GM12878 (cell line): ENCODE data around the gene LRBA. TPM values are rescaled to one million over a fixed set of nuclear protein-coding genes. Genes with fewer than 3 reads are reported as not detected.

Experiments
- ATAC-seq: fragments of 200-7000 bp; cut with Tn5 transposase; 3 replicates; pipeline ENCODE4 v1.9.1; 2020; ENCODE audit warnings: mild to moderate bottlenecking, moderate library complexity
- BruUV-seq: library from RNA; stranded (reverse); fragments of 400-500 nt; replicated peaks from 2 replicates; lab custom pipeline; 2021; lab: Mats Ljungman, UMichigan
- CTCF ChIA-PET: fragments of 300-600 bp; sonication (Branson Sonifier 250); formaldehyde crosslinking; extraction: SDS; loops from one replicate; lab custom pipeline; 2021; ENCODE audit warnings: inconsistent platforms; lab: Yijun Ruan, JAX
- POLR2A ChIA-PET: fragments of 350-600 bp; formaldehyde crosslinking; extraction: SDS; loops from one replicate; lab custom pipeline; 2021; ENCODE audit warnings: inconsistent platforms; lab: Charles Lee
- RAD21 ChIA-PET: fragments of 300-600 bp; sonication (Branson Sonifier 250); formaldehyde crosslinking; loops from one replicate; lab custom pipeline; 2023; ENCODE audit warnings: antibody characterized with exemption; ENCODE audit not compliant: unreplicated experiment; lab: Charles Lee
- SMC1A ChIA-PET: fragments of 300-600 bp; sonication (Branson Sonifier 250); formaldehyde crosslinking; loops from one replicate; lab custom pipeline; 2023; ENCODE audit not compliant: unreplicated experiment, uncharacterized antibody; lab: Charles Lee
- DNase-seq: peaks from one replicate; pipeline ENCODE4 v3.0.0-alpha.2; 2011; ENCODE audit warnings: low read depth, low spot score
- FAIRE-seq: peaks from 3 replicates; lab custom pipeline; 2011; peaks lifted over from hg19 to GRCh38; lab: Jason Lieb, UNC
- H2AFZ ChIP-seq: 2 replicates; pipeline ENCODE4 v1.6.0; 2011; ENCODE audit warnings: low read depth, low read length, control low read depth; ENCODE audit not compliant: control insufficient read depth
- H3K27ac ChIP-seq: 2 replicates; pipeline ENCODE4 v1.5.1; 2011; ENCODE audit warnings: control low read depth; ENCODE audit not compliant: control insufficient read depth, insufficient read depth
- H3K27me3 ChIP-seq, 2 experiments: replicated peaks in 1 of 2; 2 replicates each; pipeline versions ENCODE4 v1.6.0 to v1.6.1; 2011; ENCODE audit warnings: low read length in 1 of 2; ENCODE audit not compliant: control insufficient read depth in 2 of 2, insufficient read depth in 2 of 2
- H3K36me3 ChIP-seq, 2 experiments: 2 replicates each; pipeline ENCODE4 v1.5.1; 2011; ENCODE audit warnings: low read length in 1 of 2; ENCODE audit not compliant: control insufficient read depth in 2 of 2, insufficient read depth in 2 of 2
- H3K4me1 ChIP-seq: 2 replicates; pipeline ENCODE4 v1.6.1; 2011; ENCODE audit warnings: mild to moderate bottlenecking, low read length, moderate library complexity, mixed read lengths; ENCODE audit not compliant: control insufficient read depth, insufficient read depth
- H3K4me2 ChIP-seq: 2 replicates; pipeline ENCODE4 v1.6.0; 2011; ENCODE audit warnings: control low read depth; ENCODE audit not compliant: control insufficient read depth, insufficient read depth
- H3K4me3 ChIP-seq: fragments of 200-600 bp; sonication (generic); 2 replicates; pipeline ENCODE4 v1.5.1; 2016
- H3K79me2 ChIP-seq: 2 replicates; pipeline ENCODE4 v1.6.0; 2011; ENCODE audit warnings: low read length; ENCODE audit not compliant: control insufficient read depth, insufficient read depth
- H3K9ac ChIP-seq: 2 replicates; pipeline ENCODE4 v1.8.0; 2011; ENCODE audit warnings: low read length, control low read depth, mixed read lengths; ENCODE audit not compliant: control insufficient read depth, insufficient read depth
- H3K9me3 ChIP-seq: replicated peaks from 3 replicates; pipeline ENCODE4 v1.5.1; 2011; ENCODE audit warnings: mild to moderate bottlenecking, low read length; ENCODE audit not compliant: control insufficient read depth, insufficient read depth
- H4K20me1 ChIP-seq: 2 replicates; pipeline ENCODE4 v1.6.0; 2011; ENCODE audit not compliant: control insufficient read depth, insufficient read depth
- BRCA1 ChIP-seq: IDR thresholded peaks from 2 replicates; pipeline ENCODE4 v1.6.1; 2011; ENCODE audit warnings: low read depth, low read length, improper control_type of control experiment
- KDM1A ChIP-seq: fragments of 200-600 bp; sonication (generic); IDR thresholded peaks from 2 replicates; pipeline ENCODE4 v1.6.1; 2016; ENCODE audit warnings: borderline replicate concordance
- POLR2A ChIP-seq: IDR thresholded peaks from 2 replicates; pipeline ENCODE4 v1.6.1; 2011; ENCODE audit warnings: low read depth, mild to moderate bottlenecking, low read length
- RBBP5 ChIP-seq: fragments of 200-600 bp; sonication (generic); conservative IDR thresholded peaks from 2 replicates; pipeline ENCODE4 v1.6.1; 2016
- WGBS: methylation state at CpG from one replicate; pipeline ENCODE4 v1.1.6; 2016; ENCODE audit warnings: low lambda C conversion rate; ENCODE audit not compliant: insufficient replicate concordance, insufficient coverage; ENCODE audit errors: missing lambda C conversion rate; 5-methylcytosine and 5-hydroxymethylcytosine counted together
- in situ Hi-C: fragments of 300-500 bp; cut with MboI; formaldehyde crosslinking; loops from 9 replicates; pipeline ENCODE4 v1.14.3; 2018; ENCODE audit warnings: mixed read lengths
- intact Hi-C: fragments of 100-400 bp; cut with micrococcal nuclease; formaldehyde crosslinking; loops from one replicate; pipeline ENCODE4 v1.14.2; 2022; ENCODE audit not compliant: unreplicated experiment
- polyA plus RNA-seq, 11 experiments: library from polyadenylated mRNA; depleted of rRNA in 4 of 11; unstranded in 6 of 11; stranded (reverse) in 5 of 11; fragments of >200 nt; fragmentation: Nextera tagmentation in 4 of 11; fragmentation: Illumina TruSeq in 1 of 11; extraction: Ambion mirVana in 4 of 11; extraction: Trizol in 1 of 11; gene quantifications; 1 replicate in 1 of 11; 2 replicates in 10 of 11; pipeline versions ENCODE4 v1.2.1 to v1.2.3, GENCODE V29; 2011 to 2016; ENCODE audit warnings: inconsistent platforms in 2 of 11, missing spikeins in 2 of 11, low read depth in 1 of 11
- total RNA-seq, 4 experiments: library from RNA; depleted of rRNA in 3 of 4; stranded (reverse); fragments of >200 nt in 3 of 4; fragmentation: Illumina TruSeq in 1 of 4; extraction: Trizol in 1 of 4; gene quantifications; 2 replicates each; pipeline versions ENCODE4 v1.2.1 to v1.2.3, GENCODE V29; 2013 to 2021
- TF ChIP-seq, protein P1 (sequence below): fragments of 450-650 bp; IDR thresholded peaks from 2 replicates; pipeline ENCODE4 v1.6.1; 2016; ENCODE audit warnings: mild to moderate bottlenecking
- TF ChIP-seq, protein P2 (sequence below): fragments of 450-650 bp; IDR thresholded peaks from 2 replicates; pipeline ENCODE4 v1.6.1; 2016; ENCODE audit warnings: mild to moderate bottlenecking

The LRBA gene
- total and polyA plus RNA-seq, 10 of the 15 experiments (the other 5 are each of a cell fraction or from before 2014, with no cell fraction given): 20.3 to 93.4 (median 55.0) TPM

GRCh38 chr4:151035911-151036310 is 20.8 kb upstream of the LRBA start:
- ATAC-seq (no peak), FAIRE-seq (no peak), DNase-seq (no peak)
- POLR2A ChIA-PET: interaction anchor here (1.6 kb wide), 1 partner anchor 22 kb away, joined by 5 read pairs; no protein-coding TSS in a partner anchor
- H3K4me1 ChIP-seq: peaks cover 12% of the 10 kb centered on the region
- no peak overlapping the region for H3K4me3 ChIP-seq
- TF ChIP-seq POLR2A (no peak), RBBP5 (no peak), BRCA1 (no peak)
- TF ChIP-seq, protein P1, sequence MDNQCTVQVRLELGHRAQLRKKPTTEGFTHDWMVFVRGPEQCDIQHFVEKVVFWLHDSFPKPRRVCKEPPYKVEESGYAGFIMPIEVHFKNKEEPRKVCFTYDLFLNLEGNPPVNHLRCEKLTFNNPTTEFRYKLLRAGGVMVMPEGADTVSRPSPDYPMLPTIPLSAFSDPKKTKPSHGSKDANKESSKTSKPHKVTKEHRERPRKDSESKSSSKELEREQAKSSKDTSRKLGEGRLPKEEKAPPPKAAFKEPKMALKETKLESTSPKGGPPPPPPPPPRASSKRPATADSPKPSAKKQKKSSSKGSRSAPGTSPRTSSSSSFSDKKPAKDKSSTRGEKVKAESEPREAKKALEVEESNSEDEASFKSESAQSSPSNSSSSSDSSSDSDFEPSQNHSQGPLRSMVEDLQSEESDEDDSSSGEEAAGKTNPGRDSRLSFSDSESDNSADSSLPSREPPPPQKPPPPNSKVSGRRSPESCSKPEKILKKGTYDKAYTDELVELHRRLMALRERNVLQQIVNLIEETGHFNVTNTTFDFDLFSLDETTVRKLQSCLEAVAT: 0 out of 2 replicates have a peak, but pooled peaks have one; percentile 30
- SMC1A ChIA-PET: no interaction called here
- no peak overlapping the region for H3K9ac ChIP-seq
- BruUV-seq: no TSS peak
- WGBS: 67% methylated on average over 3 of the region's 4 CpGs
- in situ Hi-C loops: no loop called here
- no peaks in the 10 kb centered on the region for H3K9me3 ChIP-seq
- intact Hi-C loops: no loop called here
- H2AFZ ChIP-seq: no peak overlapping the region
- no peak overlapping the region for H3K4me2 ChIP-seq
- CTCF ChIA-PET: interaction anchor here (1.2 to 1.3 kb wide), 2 partner anchors 10 to 14 kb away, joined by 3 to 4 read pairs; no protein-coding TSS in a partner anchor
- H3K79me2 ChIP-seq: no peaks in the 10 kb centered on the region
- RAD21 ChIA-PET: interaction anchor here (1.6 kb wide), 1 partner anchor 17 kb away, joined by 5 read pairs; no protein-coding TSS in a partner anchor
- H3K36me3 ChIP-seq: no peaks in the 10 kb centered on the region
- no peaks in the 10 kb centered on the region for H3K27me3 ChIP-seq
- H3K27ac ChIP-seq: no peak overlapping the region
- no peaks in the 10 kb centered on the region for H4K20me1 ChIP-seq

- ATAC-seq: peak; percentile 8
- Histone ChIP-seq H3K4me3 (no peak overlapping the region), H3K27me3 (no peaks in the 10 kb centered on the region), H3K4me2 (no peak overlapping the region), H3K36me3 (no peaks in the 10 kb centered on the region), H3K4me1 (peaks cover 15% of the 10 kb centered on the region), H3K27ac (no peak overlapping the region), H3K9me3 (no peaks in the 10 kb centered on the region), H4K20me1 (no peaks in the 10 kb centered on the region), H3K9ac (no peak overlapping the region), H2AFZ (peak overlapping the region; percentile 46; the same call in 1 of the 2 replicates), H3K79me2 (no peaks in the 10 kb centered on the region)
- CTCF ChIA-PET: interaction anchor here (0.7 to 1.3 kb wide), 4 partner anchors 11 to 63 kb away, joined by 3 to 4 read pairs (median 3); no protein-coding TSS in a partner anchor
- no peak for TF ChIP-seq KDM1A
- TF ChIP-seq, protein P2, sequence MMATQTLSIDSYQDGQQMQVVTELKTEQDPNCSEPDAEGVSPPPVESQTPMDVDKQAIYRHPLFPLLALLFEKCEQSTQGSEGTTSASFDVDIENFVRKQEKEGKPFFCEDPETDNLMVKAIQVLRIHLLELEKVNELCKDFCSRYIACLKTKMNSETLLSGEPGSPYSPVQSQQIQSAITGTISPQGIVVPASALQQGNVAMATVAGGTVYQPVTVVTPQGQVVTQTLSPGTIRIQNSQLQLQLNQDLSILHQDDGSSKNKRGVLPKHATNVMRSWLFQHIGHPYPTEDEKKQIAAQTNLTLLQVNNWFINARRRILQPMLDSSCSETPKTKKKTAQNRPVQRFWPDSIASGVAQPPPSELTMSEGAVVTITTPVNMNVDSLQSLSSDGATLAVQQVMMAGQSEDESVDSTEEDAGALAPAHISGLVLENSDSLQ: 0 out of 2 replicates have a peak, but pooled peaks have one; percentile 7
- RAD21 ChIA-PET: interaction anchor here (0.5 to 1.6 kb wide), 2 partner anchors 17 to 25 kb away, joined by 3 to 5 read pairs; no protein-coding TSS in a partner anchor
- intact Hi-C loops (no loop called here), in situ Hi-C loops (no loop called here)
- no peak for DNase-seq
- POLR2A ChIA-PET: interaction anchor here (1.3 to 1.6 kb wide), 2 partner anchors 18 to 21 kb away, joined by 5 to 7 read pairs; no protein-coding TSS in a partner anchor
- FAIRE-seq: no peak
- WGBS: 21% methylated on average over 2 of the region's 2 CpGs
- SMC1A ChIA-PET: interaction anchor here (0.7 to 1.2 kb wide), 3 partner anchors 9 to 27 kb away, joined by 3 read pairs; no protein-coding TSS in a partner anchor
- no TSS peak for BruUV-seq
Measured at GRCh38 chr4:151035328-151035727, 20.2 kb upstream of the LRBA start.
